Stimulated activated CD4-positive, alpha-beta T cell treated with anti-CD3 and anti-CD28 coated beads, Interleukin-1b, Interleukin-23, amount 100 ng/mL, for 48 hours (primary cell): ENCODE measurements around the gene IL4R.
"Not testable (repeated sequence)": the region's sequence is repeated elsewhere in the genome, so short reads cannot be mapped to it uniquely, and the experiment has no call there.

ENCODE experiments used
- DNase-seq: peaks from one replicate; pipeline ENCODE4 v3.0.0-alpha.2; 2020

Gene IL4R

DNA sequence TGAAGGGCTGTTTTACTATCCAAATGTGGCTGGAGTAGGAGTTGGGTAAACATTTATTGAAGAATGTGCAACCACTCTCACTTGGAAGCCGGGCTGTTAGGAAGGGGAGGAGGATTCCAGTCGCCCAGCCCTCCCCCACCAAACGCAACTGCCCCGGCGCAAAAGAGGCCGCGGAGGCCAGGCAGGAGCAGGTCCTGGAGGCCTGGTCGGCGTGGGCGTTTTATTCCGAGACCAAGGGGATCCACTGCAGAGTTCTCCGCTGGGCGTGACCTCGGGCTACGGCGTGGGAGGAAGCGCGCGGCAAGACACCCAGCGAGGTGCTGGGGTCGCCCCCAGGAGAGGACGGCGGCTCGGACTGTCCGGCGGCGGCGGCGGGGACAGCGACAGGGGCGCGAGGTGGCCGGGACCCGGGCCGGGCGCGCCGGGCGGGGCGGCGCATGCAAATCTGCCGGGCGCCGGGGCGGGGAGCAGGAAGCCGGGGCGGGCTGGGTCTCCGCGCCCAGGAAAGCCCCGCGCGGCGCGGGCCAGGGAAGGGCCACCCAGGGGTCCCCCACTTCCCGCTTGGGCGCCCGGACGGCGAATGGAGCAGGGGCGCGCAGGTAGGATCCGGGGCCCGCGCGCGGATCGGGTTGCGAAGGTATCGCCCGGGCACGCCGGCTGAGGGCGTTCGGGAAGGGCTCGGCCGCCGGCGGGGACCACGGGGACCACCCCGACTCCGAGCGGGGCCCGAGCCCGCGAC lies at the start of gene IL4R:
Gene IL4R (plus strand): TSS at position 553 of the 739 bp plus-strand sequence. CDS start 26,230 bp downstream, outside the sequence.
- DNase-seq = peak; percentile 80

GRCh38 chr16:27264151-27264550 lies 49.6 kb upstream of the IL4R start:
- no peak for DNase-seq

- no peak for DNase-seq
Observed at GRCh38 chr16:27265982-27266381, 47.8 kb upstream of the IL4R start.

DNA sequence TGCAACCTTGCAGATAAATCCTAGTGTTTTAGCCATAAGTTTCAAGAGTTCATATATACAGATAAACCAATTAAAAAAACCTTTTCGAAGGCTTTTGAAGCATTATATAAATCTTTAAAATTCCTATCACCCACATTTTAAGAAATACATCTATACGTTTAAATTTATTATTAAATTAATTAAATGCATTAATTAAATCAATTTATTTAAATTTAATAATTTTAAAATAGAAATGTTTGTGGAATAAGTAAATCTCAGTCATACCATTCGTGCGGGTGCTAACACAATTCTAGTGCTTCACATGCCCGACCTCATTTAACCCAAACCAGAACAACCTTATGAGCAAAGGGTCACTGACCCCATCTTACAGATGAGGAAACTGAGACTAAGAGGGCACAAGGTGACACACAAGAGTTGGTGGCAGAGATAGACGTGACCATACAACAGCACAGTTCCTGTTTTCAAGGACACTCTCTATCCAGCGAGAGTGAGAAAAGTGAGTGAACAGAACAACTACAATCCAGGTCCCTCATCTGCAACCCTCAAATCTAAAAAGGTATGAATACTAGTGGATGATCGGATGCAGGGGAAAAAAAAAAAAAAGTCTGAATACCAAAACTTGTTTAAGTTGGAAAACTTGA lies 46.6 kb upstream of the IL4R start:
- no peak for DNase-seq

GRCh38 chr16:27268376-27269299 lies 45.1 kb upstream of the IL4R start, which contains the start of gene NSMCE1:
NSMCE1 (minus strand) TSS chr16:27268772; CDS start chr16:27257570, 11,202 bp downstream.
- peak; percentile 98 for DNase-seq

- no peak for DNase-seq
Observed at GRCh38 chr16:27269300-27270150, 44.2 kb upstream of the IL4R start.

DNA sequence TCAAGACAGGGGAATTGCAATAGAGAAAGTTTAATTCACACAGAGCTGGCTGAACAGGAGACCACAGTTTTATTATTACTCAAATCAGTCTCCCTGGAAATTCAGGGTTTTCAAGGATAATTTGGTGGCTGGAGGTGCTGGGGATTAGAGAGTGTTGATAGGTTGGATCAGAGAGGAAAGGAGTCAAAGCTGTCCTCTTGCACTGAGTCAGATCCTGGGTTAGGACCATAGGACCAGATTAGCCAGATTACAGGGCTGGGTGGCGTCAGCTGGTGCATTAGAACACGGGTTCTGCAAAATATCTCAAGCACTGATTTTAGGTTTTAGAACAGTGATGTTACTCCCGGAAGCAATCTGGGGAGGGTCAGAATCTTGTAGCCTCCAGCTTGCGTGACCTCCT lies 43.4 kb upstream of the IL4R start:
- DNase-seq = no peak

GRCh38 chr16:27272076-27272475 lies 41.7 kb upstream of the IL4R start:
- DNase-seq = no peak

DNA sequence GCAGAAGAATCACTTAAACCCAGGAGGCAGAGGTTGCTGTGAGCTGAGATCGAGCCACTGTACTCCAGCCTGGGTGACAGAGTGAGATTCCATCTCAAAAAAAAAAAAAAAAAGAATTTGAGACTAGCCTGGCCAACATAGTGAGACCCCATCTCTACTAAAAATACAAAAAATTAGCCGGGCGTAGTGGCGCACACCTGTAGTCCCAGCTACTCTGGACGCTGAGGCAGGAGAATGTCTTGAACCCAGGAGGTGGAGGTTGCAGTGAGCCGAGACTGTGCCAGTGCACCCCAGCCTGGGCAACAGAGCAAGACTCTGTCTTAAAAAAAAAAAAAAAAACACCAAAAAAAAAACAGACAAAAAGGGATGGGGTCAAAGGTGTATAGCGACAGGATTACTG lies 41.1 kb upstream of the IL4R start:
- not testable (repeated sequence) for DNase-seq

- no peak for DNase-seq
Observed at GRCh38 chr16:27273330-27273669, 40.5 kb upstream of the IL4R start.

DNA sequence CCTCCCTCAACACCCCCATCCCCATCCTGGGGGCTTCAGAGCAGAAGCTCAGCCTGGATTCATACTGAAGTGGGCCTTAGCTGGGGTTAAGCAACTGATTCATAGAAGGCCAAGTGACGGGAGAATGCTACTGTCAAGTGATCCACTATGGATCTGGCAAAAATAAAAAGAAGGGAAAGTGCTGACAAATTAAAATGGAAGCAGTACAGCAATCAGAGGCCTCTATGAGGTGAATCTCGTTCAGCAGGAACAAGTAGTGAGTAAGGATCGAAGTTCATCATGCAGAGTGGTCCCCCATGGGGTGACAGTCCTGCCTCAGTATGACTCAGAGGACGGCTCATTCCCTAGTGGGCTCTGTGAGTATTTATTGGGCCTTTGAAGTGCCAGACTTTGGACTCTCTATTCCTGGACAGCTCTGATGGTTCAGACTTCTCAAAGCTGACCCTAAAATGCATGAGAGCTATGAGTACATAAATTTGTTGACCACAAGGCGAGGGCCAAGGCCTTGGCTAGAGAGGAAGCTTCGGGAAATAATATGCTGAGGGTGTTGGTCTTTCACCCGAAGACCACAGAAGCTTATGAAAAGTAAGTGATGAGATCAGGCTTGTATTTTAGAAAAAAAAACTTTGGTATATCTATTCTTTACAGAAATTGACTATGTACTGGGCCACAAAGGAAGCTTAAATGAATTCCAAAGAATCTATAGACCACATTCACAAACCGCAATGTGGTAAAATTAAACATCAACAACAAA lies 39.9 kb upstream of the IL4R start:
- DNase-seq = peak; percentile 76

DNA sequence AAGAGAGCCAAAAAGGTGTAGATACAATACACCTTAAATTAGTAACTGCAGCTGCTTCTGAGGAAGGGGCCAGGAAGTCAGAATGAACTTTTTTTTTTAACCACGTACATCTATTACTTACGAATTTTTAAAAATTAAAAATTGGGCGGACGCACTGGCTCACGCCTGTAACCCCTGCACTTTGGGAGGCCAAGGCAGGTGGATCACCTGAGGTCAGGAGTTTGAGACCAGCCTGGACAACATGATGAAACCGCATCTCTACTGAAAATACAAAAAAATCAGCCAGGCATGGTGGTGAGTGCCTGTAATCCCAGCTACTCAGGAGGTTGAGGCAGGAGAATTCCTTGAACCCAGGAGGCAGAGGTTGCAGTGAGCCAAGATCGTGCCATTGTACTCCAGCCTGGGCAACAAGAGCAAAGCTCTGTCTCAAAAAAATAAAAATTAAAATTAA lies 39.3 kb upstream of the IL4R start:
- not testable (repeated sequence) for DNase-seq

DNA sequence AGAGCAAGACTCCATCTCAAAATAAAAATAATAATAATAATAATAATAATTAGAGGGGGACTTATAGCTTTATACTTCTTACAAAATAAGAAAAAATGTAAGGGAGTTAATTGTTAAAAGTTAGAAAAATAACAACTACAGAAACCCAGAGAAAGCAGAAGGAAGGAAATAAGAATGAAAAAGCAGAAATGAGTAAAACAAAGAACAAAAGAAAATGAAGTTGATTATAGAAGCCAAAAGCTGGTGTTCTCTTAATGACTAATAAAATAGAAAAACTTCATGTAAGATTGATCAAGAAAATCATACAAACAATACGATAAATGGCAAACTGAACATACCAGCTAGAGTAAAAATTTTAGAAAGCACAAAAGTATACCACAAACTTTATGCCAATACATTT lies 38.4 kb upstream of the IL4R start:
- no peak for DNase-seq

DNA sequence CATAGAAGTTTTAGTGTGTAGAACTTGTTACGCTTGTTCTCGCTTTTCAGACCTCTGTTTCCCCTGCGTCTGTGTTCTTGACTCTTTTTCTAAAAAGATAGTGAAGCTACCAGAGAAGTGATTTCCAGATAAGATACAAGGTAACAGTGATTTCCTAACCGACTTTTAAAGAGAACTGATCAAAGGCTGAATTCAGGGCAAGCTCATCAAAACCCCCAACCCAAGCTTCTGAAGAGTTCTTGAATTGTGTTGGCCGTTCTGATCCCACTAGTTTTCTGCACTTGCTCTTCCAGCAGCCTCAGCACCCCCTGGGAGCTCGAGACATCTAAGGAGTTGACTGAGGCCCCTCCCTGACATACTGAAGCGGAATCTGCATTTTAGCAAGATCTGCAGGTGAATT lies 32.5 kb upstream of the IL4R start:
- DNase-seq = no peak

GRCh38 chr16:27284865-27285675 lies 28.7 kb upstream of the IL4R start:
- no peak for DNase-seq

DNA sequence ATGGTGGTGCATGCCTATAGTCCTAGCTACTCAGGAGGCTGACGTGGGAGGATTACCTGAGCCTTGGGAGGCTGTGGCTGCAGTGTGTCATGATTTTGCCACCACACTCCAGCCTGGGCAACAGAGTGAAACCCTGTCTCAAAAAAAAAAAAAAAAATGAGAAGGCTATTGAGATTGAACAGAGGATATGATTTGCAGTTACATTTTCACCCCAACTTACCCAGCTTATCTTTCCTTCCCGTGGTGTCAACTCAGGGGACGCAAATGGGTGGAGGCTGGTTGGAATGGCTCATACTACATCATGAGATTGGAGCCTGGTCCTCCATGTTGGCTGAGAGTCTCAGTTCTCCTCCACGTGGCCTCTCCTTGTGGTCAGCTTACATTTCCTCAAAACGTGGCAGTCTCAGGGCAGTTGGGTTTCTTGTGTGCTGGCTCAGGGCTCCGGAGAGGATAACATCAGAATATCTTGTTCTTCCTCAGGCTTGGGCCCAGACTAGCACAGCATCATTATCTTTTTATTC lies 28.0 kb upstream of the IL4R start:
- DNase-seq = no peak

- DNase-seq = no peak
Observed at GRCh38 chr16:27286451-27286850, 27.3 kb upstream of the IL4R start.

DNA sequence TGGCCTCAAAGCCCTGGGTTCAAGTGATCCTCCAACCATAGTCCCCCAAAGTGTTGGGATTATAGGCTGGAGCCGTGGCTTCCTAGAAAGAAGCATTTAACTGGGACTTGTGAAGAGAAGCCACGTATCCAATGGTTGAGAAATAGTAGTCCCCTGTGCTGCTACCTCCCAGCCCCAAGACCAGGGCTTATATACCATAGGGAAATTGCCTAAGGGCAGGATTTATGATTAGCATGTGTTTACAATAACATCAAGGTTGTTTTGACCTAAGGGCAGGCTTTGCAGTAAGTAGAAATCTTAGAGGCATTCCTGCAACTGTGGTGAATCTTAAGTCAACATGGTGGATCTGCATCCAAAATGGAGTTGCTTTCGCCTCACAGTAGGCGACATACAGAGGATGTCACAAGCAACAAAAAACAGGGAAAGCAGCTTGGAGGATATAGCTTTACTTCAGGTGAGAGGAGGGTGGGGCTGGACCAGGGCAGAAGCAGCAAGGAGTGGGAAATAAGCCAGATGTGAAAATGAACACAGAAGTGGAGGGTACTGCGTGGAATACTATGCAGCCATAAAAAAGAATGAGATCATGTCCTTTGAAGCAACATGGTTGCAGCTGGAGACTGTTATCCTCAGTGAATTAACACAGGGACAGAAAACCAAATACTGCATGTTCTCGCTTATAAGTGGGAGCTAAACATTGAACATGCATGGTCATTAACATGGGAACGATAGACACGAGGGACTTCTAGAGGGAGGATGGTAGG lies 26.5 kb upstream of the IL4R start:
- DNase-seq = no peak

DNA sequence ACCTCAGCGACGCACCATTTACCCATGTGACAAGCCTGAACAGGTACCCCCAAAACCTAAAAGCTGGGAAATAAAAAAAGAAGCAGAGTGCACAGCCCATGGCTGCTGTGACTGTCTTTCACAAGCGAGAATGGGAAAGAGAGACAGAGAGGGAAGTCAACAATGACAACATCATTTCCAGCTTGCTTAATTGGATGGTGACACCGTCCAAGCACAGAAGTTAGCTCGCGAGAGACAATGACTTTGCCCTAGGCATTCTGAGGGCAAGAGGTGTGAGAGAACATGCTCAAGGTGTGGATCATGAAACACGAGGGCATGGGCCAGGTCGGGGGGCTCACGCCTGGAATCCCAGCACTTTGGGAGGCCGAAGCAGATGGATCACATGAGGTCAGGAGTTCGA lies 25.9 kb upstream of the IL4R start:
- DNase-seq = no peak

DNA sequence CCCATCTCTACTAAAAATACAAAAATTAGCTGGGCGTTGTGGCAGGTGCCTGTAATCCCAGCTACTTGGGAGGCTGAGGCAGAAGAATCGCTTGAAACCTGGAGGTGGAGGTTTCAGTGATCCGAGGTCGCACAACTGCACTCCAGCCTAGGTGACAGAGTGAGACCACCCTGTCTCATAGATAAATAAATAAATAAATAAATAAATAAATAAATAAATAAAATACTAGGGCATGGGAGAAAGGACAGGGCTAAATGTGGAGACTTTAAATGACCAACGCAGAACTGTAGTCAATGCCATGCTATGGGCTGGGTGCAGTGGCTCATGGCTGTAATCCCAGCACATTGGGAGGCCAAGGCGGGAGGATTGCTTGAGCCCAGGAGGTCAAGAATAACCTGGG lies 25.5 kb upstream of the IL4R start:
- DNase-seq = not testable (repeated sequence)
